ENCODE measurements around the gene DPF3. TPM values are rescaled to one million over a fixed set of nuclear protein-coding genes. Genes with fewer than 3 reads are reported as not detected.

DPF3 gene
- total and polyA plus RNA-seq, 2 donors (not counting 1 experiment from before 2014, with no cell fraction given): 3.4 to 10.2 TPM

GRCh38 chr14:72708708-72709475 lies 185.0 kb downstream of the DPF3 start:
- no peaks in the 10 kb centered on the region for H3K9me3 Mint-ChIP-seq (ENCODE audit: insufficient read depth)
- H3K27me3 Mint-ChIP-seq: no peaks in the 10 kb centered on the region
- Histone ChIP-seq H3K27ac (ENCODE audit: low read length in 2 of 2) (no peak overlapping the region), H2AFZ (ENCODE audit: insufficient read depth, low read depth, low read length, poor library complexity, severe bottlenecking) (no peak overlapping the region), H3K79me2 (ENCODE audit: control insufficient read depth, insufficient read depth, low read length) (no peaks in the 10 kb centered on the region), H3K4me3 (ENCODE audit: control extremely low read depth in 1 of 5, extremely low read depth in 1 of 5, insufficient read depth in 1 of 5, low read depth in 2 of 5, low read length in 4 of 5) (no peak overlapping the region), H3K4me2 (replicated peaks; ENCODE audit: low read depth, low read length, poor library complexity, severe bottlenecking) (no peak overlapping the region), H3K9me3 (ENCODE audit: control extremely low read depth in 1 of 3, control insufficient read depth in 2 of 3, insufficient read depth in 1 of 3, low read length in 2 of 3) (no peaks in the 10 kb centered on the region), H3K36me3 (replicated peaks in 1 of 2; ENCODE audit: control extremely low read depth in 1 of 2, control insufficient read depth in 1 of 2, extremely low read depth in 1 of 2, insufficient read depth in 2 of 2, low read length in 1 of 2) (peaks cover 0 to 11% of the 10 kb centered on the region in 2 experiments), H3K9ac (ENCODE audit: low read length) (no peak overlapping the region), H4K20me1 (ENCODE audit: control insufficient read depth, insufficient read depth, low read length, poor library complexity, severe bottlenecking) (no peaks in the 10 kb centered on the region), H3K4me1 (ENCODE audit: control insufficient read depth in 2 of 2, insufficient read depth in 2 of 2, low read length in 2 of 2) (peaks cover 11 to 12% of the 10 kb centered on the region in 2 donors), H3K27me3 (replicated peaks in 1 of 4; ENCODE audit: control extremely low read depth in 1 of 4, control insufficient read depth in 3 of 4, insufficient read depth in 4 of 4, low read length in 3 of 4) (no peaks in the 10 kb centered on the region)
- DNase-seq (no peak), ATAC-seq (ENCODE audit: low read depth) (no peak)
- CTCF ChIA-PET: no interaction called here
- H3K27ac Mint-ChIP-seq: no peak overlapping the region
- peaks cover 13% of the 10 kb centered on the region for H3K4me1 Mint-ChIP-seq
- POLR2A ChIA-PET: no interaction called here
- 93% methylated on average over 5 of the region's 13 CpGs for WGBS (ENCODE audit: insufficient coverage)
- TF ChIP-seq CTCF (IDR thresholded peaks at IDR 0.05): no peak
- no peak for TF ChIP-seq EZH2 (IDR thresholded peaks at IDR 0.05; ENCODE audit: borderline replicate concordance, insufficient read depth, low read depth, low read length, poor library complexity, severe bottlenecking)
- H3K4me3 Mint-ChIP-seq: no peak overlapping the region
- intact Hi-C loops (cut with micrococcal nuclease): no loop called here

GRCh38 chr14:72708222-72708621 lies 185.7 kb downstream of the DPF3 start:
- ChIA-PET CTCF (no interaction called here), POLR2A (no interaction called here)
- Mint-ChIP-seq H3K9me3 (ENCODE audit: insufficient read depth) (no peaks in the 10 kb centered on the region), H3K27me3 (no peaks in the 10 kb centered on the region), H3K27ac (no peak overlapping the region), H3K4me1 (peaks cover 7% of the 10 kb centered on the region), H3K4me3 (no peak overlapping the region)
- peaks cover 0 to 11% of the 10 kb centered on the region in 2 experiments for H3K36me3 ChIP-seq (replicated peaks in 1 of 2; ENCODE audit: control extremely low read depth in 1 of 2, control insufficient read depth in 1 of 2, extremely low read depth in 1 of 2, insufficient read depth in 2 of 2, low read length in 1 of 2)
- no peak overlapping the region for H3K4me3 ChIP-seq (ENCODE audit: control extremely low read depth in 1 of 5, extremely low read depth in 1 of 5, insufficient read depth in 1 of 5, low read depth in 2 of 5, low read length in 4 of 5)
- ATAC-seq (ENCODE audit: low read depth): no peak
- H3K4me2 ChIP-seq (replicated peaks; ENCODE audit: low read depth, low read length, poor library complexity, severe bottlenecking): no peak overlapping the region
- 95% methylated on average over 12 of the region's 12 CpGs for WGBS (ENCODE audit: insufficient coverage)
- no peak overlapping the region for H2AFZ ChIP-seq (ENCODE audit: insufficient read depth, low read depth, low read length, poor library complexity, severe bottlenecking)
- H3K9ac ChIP-seq (ENCODE audit: low read length): no peak overlapping the region
- H4K20me1 ChIP-seq (ENCODE audit: control insufficient read depth, insufficient read depth, low read length, poor library complexity, severe bottlenecking): no peaks in the 10 kb centered on the region
- H3K9me3 ChIP-seq (ENCODE audit: control extremely low read depth in 1 of 3, control insufficient read depth in 2 of 3, insufficient read depth in 1 of 3, low read length in 2 of 3): no peaks in the 10 kb centered on the region
- peaks cover 4 to 6% of the 10 kb centered on the region in 2 donors for H3K4me1 ChIP-seq (ENCODE audit: control insufficient read depth in 2 of 2, insufficient read depth in 2 of 2, low read length in 2 of 2)
- no peaks in the 10 kb centered on the region for H3K79me2 ChIP-seq (ENCODE audit: control insufficient read depth, insufficient read depth, low read length)
- DNase-seq: no peak
- intact Hi-C loops (cut with micrococcal nuclease): no loop called here
- no peaks in the 10 kb centered on the region for H3K27me3 ChIP-seq (replicated peaks in 1 of 4; ENCODE audit: control extremely low read depth in 1 of 4, control insufficient read depth in 3 of 4, insufficient read depth in 4 of 4, low read length in 3 of 4)
- no peak overlapping the region for H3K27ac ChIP-seq (ENCODE audit: low read length in 2 of 2)
- no peak for TF ChIP-seq EZH2 (IDR thresholded peaks at IDR 0.05; ENCODE audit: borderline replicate concordance, insufficient read depth, low read depth, low read length, poor library complexity, severe bottlenecking)
- TF ChIP-seq CTCF (IDR thresholded peaks at IDR 0.05): no peak

All from B cell (primary cell).